HG02678 (cell line): ENCODE results near the gene VDAC1.
A peak's percentile ranks its signal among the peaks of the same experiment; 100 is the strongest.
"Not testable (repeated sequence)": the region's sequence is repeated elsewhere in the genome, so short reads cannot be mapped to it uniquely, and the experiment has no call there.

Experiments
- ATAC-seq: cut with Tn5 transposase; IDR thresholded peaks from one replicate; pipeline ENCODE4 v1.9.1; 2021; ENCODE audit warnings: mild to moderate bottlenecking, moderate library complexity; ENCODE audit not compliant: unreplicated experiment

Gene VDAC1, protein sequence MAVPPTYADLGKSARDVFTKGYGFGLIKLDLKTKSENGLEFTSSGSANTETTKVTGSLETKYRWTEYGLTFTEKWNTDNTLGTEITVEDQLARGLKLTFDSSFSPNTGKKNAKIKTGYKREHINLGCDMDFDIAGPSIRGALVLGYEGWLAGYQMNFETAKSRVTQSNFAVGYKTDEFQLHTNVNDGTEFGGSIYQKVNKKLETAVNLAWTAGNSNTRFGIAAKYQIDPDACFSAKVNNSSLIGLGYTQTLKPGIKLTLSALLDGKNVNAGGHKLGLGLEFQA

DNA sequence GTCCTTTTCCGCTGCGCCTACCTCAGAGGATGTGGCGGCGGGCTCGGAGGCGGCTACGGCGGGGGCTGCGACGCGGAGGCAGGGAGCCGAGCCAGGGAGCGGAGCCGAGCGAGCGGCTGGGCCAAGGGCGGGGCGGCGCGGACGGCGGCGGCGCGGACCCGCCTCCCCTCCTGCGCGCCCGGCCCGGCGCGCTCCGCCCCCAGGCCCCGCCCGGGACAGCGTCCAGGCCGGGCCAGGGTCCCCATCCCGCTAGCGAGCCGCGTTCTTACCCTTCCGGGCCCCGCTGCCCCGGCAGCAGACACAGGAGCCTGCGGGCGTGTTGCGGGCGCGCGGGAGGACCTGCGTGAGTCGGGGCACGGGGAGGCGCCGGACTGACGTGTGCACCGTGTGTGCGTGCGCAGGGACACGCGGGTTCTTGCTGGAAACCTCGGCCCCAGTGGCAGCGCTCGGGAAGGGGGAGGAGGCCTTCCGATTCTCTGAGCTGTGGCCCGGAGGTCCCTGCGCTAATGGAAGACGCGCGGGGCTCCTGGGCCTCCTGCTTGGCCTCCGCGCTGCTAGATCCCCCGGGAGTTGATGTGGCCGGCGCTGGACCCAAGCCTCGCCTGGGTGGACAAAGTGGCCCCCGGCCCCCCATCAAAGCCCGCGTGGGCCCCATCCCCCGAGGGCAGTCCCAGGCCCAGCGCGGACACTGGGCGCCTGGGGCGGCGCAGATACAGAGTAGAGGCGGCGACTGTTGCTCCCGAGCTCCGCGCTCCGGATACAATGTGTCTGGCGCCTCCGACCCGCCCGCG lies at the start of gene VDAC1:
TSS of gene VDAC1 (minus strand) at position 350 of the 791 bp plus-strand sequence. CDS start 11,963 bp downstream, outside the sequence.
- peak; percentile 76 for ATAC-seq

DNA sequence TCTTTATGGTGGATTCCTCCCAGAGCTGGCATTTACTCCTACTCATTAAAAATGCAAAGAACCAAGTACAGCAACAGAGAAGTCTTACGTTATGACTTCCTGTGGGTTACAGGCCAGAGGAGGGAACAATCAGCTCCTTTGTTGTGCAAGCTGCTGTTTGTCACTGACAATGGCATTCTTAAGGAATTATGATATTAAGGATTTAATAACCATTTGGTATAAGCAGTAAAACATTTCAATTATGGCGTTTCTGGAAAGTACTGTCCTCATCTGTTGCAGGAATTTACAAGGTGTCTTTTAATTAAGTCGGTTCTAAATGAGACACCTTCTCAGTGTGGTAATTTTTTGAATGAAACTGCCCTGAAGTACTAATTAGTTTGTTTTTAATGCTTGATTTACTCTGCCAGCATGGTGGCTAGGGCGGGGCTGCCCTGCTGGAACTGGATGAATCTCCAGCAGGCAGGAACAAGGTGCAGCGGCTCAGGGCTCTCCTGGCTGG lies 49.1 kb upstream of the VDAC1 start:
- no peak for ATAC-seq

DNA sequence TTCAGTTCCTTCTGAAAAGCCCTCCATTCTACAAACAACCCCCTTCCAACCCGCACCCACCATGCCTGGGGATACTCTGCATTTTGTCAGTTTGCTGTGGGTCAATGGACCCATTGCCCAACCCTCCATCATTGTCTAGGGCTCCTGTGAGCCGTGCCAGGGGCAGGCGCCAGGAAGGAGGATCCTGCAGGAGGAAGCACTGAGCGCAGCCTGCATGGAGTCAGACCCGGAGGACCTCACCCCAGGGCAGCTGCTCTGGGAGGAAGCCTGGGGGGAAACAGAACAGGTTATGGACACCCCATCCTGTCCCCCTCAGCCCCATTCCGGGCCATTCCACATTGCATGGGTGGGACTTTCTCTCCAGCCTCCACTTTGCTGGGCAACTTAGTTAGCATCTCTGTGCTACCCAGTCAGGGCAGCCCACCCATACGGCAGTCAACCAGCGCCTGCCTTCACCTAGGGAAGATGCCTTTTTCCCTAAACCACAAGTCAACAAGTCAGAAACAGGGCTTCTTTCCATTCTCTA lies 48.6 kb upstream of the VDAC1 start:
- ATAC-seq, result no peak

DNA sequence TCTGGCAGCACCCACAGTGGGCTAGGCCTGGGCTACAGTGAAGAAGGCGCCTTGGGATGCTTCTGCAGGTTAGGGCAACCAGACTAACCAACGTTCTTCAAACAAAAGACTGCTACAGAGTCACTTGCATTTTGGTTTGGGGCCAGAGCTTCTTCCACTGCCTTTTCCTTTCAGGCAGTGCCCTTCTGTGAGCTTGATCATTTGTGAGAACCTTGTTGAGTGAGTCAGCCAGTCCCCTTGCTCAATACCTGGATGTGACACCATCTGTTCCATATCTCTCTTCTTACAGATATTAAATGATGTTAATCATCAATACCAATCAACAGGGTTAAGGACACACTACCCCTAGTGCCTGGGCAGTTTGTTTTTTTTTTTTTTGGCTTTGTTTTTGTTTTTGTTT lies 46.5 kb upstream of the VDAC1 start:
- no peak for ATAC-seq

DNA sequence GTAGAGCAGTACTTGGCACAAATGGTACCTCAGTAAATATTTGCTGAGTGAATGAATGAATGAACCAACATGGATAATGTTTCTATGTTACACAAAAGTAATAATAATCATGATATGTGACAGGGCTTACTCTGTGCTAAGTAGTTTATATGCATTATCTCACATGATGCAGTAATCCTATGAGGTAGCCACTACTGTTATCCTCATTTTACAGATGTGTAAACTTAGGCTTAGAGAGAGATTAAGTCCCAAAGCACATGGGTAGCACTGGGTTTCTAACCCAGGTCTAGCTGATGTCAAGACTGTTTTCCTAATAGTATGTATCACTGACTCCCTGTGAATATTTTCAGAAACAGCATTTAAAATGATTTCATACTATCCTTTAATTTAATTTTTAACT lies 44.1 kb upstream of the VDAC1 start:
- ATAC-seq, result no peak

DNA sequence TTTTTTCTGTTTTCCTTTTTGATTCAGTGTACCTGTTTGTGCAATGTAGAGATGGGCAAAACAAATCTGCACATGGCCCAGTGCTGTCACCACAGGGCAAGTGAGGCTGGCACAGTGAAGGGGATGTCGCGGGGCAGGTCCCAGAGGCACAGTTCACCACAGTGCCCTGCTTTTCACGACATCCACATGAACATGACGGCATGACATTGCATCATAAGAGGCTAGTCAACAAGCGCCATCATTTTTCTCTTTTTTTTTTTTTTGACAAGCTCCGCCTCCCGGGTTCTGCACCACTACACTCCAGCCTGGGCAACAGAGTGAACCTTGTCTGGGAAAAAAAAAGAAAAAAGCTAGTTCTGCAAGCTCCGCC lies 42.9 kb upstream of the VDAC1 start:
- ATAC-seq, result no peak

DNA sequence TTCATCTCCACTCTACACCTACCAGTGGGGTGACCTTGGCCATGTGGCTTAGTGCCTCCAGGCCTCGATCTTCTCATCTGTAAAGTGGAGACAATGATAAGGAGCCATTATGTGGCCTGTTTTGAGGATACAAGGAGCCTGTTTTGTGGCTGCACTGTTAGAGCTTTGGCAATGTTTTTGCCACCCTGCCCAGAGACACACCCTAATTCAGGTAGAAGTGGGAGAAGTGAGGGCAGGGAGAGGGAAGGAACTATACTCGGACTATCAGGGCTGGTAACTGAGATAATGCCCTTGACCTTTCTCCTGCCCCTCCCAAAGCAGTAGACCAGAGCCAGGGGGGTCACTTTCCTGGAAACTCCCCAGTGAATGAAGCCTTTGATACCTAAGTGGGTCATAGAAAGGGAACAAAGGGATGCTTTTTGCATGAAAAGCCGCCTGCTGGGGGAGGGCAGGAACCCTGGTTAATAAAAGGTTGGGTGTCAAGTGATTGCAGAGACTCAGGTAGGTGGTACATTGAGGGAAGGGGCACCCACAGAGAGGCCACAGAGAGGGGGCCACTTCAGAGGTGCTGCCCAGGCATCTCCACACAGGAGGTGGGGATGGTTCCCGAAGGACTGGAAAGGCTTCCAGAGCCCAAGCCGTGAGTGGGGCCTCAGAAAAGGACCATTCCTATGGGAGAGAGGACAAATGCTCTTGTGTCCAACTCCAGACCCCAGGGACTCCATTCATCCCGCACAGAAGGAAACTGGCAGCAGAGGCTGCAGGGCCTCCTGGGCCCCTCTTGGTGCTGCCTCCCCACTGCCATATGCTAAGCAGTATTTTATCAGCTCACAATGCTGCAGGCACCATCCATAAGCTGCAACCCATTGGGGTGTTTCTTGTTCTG lies 42.3 kb upstream of the VDAC1 start:
- no peak for ATAC-seq

DNA sequence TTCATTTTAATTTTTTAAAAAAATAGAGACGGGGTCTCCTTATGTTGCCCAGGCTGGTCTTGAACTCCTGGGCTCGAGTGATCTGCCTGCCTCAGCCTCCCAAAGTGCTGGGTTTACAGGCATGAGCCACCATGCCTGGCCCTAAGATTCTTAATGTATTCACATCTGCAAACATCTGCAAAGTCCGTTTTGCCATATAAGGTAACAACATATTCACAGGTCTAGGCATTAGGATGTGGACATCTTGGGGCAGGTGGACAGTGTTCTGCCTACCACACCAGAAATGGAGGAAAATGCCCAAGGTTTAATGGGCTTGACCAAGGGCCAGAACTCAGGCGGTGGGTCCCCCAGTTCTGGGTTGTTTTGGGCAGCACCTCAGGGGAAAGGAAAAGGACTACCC lies 41.6 kb upstream of the VDAC1 start:
- no peak for ATAC-seq

DNA sequence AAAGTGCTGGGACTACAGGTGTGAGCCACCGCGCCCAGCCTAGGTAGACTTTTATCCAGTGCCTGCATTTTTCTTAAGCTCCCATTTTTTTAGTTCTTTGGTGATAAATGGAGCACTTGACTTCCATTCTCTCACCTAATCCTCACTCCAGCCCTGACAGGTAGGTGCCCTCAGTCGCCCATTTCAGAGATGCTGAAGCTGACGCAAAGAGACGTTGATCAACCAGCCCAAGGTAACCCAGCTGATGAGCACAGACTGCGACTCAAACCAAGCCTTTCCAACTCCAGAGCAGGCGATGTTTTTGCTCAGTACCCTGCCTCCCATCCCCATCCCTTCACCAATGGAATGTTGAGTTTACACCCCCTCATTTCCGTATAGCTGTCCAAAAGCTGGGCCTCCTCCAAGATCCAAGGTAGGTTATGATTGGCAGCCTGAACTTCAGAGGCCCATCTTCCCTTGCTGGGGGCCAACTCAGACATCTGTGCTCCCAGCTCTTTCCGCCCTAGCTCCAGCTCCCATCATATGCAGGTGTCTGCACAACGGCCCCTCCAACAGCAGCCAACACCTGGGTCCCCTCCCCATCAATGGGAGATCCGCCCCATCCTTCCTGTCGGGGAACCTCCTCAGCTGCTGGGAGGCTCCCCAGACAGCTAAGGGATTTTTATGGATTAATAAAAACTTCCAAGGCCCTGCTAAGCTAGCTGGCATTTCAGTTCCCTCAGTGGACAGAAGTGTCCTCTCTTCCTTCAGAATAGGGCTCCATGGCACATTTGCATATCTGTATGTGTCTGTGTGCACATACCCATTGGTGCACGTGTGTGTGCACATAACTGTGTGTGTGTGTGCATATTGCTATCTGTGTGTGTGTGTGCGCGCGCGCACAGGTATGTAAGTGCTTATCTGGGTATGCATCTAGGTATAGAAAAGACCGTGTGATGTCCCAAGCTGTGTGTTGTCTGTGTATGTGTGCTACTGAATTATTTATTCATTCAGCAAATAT lies 39.3 kb upstream of the VDAC1 start:
- ATAC-seq, result no peak

DNA sequence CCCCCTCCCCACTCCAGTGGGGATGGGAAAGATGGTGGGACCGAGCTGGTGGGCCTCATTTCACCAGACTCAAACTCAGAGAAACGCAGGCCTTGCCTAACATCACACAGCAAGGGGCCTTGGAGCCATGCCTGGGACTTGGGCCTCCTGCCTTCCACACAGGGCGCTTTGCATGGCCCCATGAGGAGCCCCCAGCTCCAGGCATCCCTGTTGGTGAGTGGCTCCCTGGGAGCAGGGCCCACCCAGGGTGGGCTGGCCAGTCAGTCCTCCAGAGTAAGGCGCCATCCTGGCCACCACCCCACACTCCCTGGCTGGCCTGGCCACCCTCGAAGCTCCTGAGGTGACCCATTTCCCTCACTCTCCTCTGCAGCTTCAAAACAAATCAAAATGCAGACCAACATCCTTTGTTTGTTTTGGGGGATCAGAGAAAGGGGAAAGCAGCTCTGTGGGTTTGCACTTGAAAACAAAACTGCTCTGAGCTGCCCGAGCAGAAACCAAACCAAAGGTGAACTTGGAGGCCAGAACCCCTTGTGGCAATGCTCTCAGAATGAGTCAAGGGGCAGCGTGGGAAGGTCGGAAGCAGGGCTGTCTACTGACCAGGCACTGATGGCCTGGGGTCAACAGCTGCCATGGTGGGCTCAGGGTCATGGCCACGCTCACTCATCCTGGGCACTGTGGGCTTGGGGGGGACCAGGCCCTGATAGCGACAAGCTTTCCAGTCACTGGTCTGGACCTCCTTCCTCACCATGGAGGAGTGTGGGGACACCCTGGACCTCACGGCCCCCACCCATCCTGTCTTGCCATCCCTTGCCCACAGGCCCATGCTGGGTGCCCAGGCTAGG lies 37.0 kb upstream of the VDAC1 start:
- peak; percentile 76 for ATAC-seq

DNA sequence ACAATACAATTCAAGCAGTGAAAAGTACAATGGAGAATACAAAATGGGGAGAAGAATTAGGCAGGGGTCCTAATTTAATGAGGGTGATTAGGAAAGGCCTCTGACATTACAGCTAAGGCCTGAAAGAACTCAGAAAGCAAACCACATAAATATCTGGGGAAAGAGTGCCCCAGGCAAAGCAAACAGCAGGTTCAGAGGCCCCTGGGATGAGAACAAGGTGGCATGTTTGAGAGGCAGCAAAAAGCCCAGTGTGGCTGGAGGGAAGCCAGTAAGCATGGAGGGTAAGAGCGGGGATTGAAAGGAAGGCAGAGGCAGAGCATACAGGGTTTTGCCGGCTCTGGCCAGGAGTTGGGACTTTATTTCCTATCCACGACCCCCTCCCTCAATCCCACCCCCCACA lies 33.4 kb upstream of the VDAC1 start:
- no peak for ATAC-seq

DNA sequence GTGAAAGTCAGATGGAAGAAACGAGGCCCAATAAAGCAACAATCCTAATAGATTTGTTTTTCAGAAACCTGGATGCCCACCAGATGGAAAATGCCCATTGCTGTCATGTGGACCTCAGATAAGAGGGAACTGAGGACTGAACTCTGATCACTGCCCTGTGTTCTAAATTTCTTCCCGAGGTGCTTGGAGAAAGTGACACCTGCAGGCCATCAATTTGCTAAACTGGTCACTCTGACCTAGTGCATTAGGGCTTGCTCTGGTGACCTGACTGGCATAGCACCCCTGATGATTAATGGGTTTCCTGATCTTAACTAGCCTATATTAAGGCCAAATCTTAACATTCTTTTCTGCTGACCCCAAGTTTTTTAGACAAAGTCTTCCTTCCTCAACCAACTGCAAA lies 32.4 kb upstream of the VDAC1 start:
- no peak for ATAC-seq

DNA sequence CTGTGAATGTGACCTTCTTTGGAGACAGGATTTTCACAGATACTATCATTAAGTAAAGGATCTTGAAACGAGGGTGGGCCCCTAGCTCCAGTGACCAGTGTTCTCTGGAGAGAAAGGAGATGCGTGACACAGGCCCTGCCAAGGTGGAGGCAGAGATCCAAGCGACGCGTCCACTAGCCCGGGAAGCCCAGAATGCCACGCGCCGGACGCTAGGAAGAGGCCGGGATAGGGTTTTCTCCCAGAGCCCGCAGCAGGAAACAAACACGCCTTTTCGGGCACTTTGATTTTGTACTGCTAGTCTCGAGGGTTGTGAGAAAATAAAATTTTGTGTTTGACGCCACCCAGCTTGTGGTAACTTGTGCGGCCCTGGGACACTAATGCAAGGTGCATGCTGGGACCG lies 29.6 kb upstream of the VDAC1 start:
- ATAC-seq, result no peak

DNA sequence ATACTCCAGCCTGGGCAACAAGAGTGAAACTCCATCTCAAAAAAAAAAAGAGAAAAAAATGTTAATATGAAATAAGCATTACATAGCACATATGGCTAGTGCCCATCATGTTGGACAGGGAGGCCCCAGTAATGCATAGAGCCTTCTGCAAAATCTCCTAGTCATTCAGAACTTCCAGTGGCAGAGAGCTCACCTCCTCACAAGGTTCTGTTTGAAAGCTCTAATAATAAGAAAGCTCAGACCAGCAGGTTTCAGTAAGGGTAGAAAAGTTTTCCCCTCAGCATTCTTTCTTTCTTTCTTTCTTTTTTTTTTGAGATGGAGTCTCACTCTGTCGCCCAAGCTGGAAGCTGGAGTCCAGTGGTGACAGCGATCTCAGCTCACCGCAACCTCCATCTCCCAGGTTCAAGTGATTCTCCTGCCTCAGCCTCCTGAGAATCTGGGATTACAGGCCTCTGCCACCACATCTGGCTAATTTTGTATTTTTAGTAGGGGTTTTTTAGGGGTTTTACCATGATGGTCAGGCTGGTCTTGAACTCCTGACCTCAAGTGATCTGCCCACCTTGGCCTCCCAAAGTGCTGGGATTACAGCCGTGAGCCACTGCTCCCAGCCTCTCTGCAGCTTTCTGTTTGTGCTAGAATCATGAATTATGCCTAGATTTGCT lies 25.7 kb upstream of the VDAC1 start:
- not testable (repeated sequence) for ATAC-seq

DNA sequence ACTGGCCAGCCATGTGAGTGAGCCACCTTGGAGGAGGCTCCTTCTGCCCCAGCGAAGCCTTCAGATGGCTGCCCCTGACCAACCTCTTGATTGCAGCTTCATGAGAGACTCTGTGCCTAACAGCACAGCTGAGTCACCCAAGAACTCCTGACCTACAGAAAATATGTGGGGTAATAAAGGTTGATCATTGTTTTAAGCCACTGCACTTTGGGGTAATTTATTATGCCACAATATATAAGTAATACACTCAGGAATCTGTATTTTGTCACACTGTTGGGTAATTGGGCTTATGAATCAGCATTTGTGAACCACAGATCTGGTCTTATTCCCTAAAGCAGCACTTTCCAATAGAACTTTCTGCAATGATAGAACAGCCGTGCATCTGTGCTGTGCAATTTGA lies 24.4 kb upstream of the VDAC1 start:
- ATAC-seq, result no peak

DNA sequence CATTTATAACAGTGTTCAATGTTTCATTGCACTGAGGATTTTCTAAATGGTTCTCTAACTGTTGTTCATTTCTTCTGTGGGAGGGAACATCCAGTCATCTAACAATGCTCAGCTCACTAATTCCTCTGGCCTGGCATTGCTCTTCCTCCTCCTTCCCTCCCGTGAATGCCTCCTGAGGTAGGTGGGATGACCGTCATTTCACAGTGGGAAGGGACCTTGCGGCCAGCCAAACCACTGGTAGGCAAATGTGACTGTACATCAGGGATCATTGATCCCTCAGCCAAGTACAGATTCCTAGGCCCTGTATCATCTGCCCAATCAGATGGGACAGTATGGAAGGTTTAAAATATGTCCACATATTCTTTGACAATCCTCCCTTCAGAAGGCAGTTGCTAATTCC lies 23.7 kb upstream of the VDAC1 start:
- no peak for ATAC-seq

DNA sequence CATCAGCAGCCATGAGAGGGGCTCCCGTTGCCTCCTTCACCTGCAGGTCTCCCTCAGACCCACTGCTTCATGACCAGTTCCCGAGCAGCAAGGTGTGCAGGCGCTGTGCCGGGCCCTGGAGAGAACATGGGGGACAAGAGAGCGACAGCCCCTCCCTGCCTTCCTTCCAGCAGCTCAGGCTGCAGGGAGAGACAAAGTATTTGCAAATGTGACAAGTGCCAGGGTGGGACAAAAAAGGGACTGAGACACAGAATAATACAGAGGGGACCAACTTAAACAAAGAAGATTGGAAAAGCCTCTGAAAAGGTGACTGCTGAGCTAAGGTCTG lies 22.5 kb upstream of the VDAC1 start:
- ATAC-seq, result no peak

DNA sequence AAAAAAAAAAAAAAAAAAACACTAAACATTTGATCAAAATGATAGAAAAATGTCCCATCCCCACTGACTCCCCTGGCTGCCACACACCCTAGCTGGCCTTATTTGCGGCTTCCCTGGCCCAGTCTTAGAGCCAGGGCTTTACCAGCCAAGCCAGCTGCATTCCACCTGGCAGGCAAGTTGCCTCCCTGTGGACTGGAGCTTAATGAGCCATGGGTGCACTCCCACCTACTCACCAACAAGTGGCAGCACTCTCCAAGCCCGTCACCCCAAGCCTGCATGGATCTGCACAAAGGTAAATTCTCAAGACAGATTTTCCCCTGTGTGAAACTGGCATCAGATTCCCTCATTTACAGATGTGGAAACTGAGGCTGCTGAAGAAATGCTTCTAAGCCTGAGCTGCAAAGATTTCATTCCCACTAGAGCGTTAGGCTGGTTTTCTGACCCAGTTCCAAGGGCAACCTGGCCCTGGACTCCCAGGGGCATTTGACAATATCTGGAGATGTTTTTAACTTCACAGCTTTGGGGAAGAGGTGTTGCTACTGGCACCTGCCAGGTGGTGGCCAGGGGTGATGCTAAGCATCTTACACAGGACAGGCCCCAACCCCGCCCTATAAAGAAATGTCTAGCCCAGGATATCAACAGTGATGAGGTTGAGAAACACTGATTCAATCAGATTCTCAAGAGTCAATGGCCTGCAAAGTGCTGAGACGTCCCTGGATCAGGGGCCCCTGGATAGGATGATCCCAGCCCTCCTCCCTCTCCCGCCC lies 21.9 kb upstream of the VDAC1 start:
- ATAC-seq, result peak; percentile 72
